Measurements from ENCODE around the gene DIS3.

- no peak for TF ChIP-seq YY1 (IDR thresholded peaks at IDR 0.05; ENCODE audit: insufficient read depth, insufficient read length)
- TF ChIP-seq SUZ12 (IDR thresholded peaks at IDR 0.05; ENCODE audit: extremely low read depth, insufficient read depth, insufficient read length) = no peak
- TF ChIP-seq ZNF274 (IDR thresholded peaks at IDR 0.05; ENCODE audit: low read depth, low read length) = no peak
Measured at GRCh38 chr13:72716776-72717175, 64.9 kb downstream of the DIS3 start.

Measured in NT2/D1 (cell line).